Activated naive CD4-positive, alpha-beta T cell treated with anti-CD3 and anti-CD28 coated beads for 36 hours (primary cell): ENCODE measurements around the gene SCN3A. TPM values are rescaled to one million over a fixed set of nuclear protein-coding genes. Genes with fewer than 3 reads are reported as not detected.

ENCODE experiments used
- CTCF ChIA-PET: fragments of 350-600 bp; sonication (Branson Sonifier 250); formaldehyde crosslinking; loops from one replicate; lab custom pipeline; 2021; ENCODE audit warnings: antibody characterized with exemption; lab: Charles Lee
- DNase-seq: peaks from one replicate; pipeline ENCODE4 v3.0.0-alpha.2; 2020
- H3K27ac Mint-ChIP-seq: one replicate; pipeline ENCODE4 v1.8.0; 2021; ENCODE audit warnings: mild to moderate bottlenecking, mixed read lengths
- H3K27me3 Mint-ChIP-seq: one replicate; pipeline ENCODE4 v1.8.0; 2021; ENCODE audit warnings: low read depth, mixed read lengths
- H3K36me3 Mint-ChIP-seq: one replicate; pipeline ENCODE4 v1.8.0; 2021; ENCODE audit warnings: low read depth, mixed read lengths
- H3K4me1 Mint-ChIP-seq: one replicate; pipeline ENCODE4 v1.8.0; 2021; ENCODE audit warnings: low read depth, mixed read lengths
- H3K4me3 Mint-ChIP-seq: one replicate; pipeline ENCODE4 v1.8.0; 2021; ENCODE audit warnings: mild to moderate bottlenecking, moderate library complexity, mixed read lengths
- H3K9me3 Mint-ChIP-seq: one replicate; pipeline ENCODE4 v1.8.0; 2021; ENCODE audit warnings: mixed read lengths
- intact Hi-C: fragments of 100-400 bp; cut with micrococcal nuclease; formaldehyde crosslinking; loops from one replicate; pipeline ENCODE4 v1.15.1; 2023
- total RNA-seq, 2 experiments: library from RNA; stranded (reverse); gene quantifications; one replicate each; pipeline ENCODE4 v1.2.3, GENCODE V29; 2021

Gene SCN3A
- total RNA-seq, 2 experiments from 2014 or later = 0.10 to 0.12 TPM

DNA sequence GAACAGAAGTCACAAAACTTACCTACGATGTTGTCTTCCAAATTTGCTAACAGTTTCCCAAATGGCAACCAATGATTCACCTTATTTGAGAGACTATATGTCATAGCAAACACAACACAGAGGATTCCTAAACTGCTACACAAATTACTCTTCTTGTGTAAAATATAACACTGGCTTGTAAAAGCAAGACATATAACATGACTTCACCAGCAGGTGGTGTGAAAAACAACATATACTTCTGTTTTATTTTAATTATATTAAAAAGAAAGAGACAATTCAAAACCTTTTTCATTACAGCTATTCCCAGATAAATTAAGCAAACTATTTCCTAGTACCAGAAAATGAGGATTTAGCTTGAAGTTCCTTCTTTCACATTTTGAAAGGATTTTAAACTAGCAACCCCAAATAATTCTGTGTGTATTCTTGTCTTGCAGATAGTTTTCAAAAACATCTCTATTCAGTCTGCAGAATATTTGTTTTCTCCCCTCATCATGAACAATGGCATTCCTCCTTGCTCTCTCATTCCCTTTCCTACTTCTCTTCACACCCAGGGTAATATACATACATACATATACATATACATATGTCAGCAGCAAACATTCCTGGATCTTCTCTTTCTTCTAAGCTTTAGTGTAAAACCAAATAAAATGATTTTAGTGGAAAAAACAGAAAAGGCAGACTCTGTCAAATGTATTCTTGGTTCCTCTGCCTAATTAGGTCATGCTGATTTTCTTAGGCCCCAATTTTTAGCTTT, 62.1 kb downstream of the SCN3A start:
- H3K4me3 Mint-ChIP-seq = no peak overlapping the region
- no peaks in the 10 kb centered on the region for H3K36me3 Mint-ChIP-seq
- intact Hi-C loops = loop anchor here (5.0 kb wide), 1 partner anchor 61 kb away; the partner anchor contains the start of gene SCN3A
- no peak overlapping the region for H3K27ac Mint-ChIP-seq
- CTCF ChIA-PET = interaction anchor here (1.0 kb wide), 1 partner anchor 17 kb away, joined by 3 read pairs; no protein-coding TSS in a partner anchor
- H3K27me3 Mint-ChIP-seq = no peaks in the 10 kb centered on the region
- no peaks in the 10 kb centered on the region for H3K4me1 Mint-ChIP-seq
- no peak for DNase-seq
- H3K9me3 Mint-ChIP-seq = no peaks in the 10 kb centered on the region

GRCh38 chr2:165126244-165126643, 77.6 kb downstream of the SCN3A start:
- intact Hi-C loops = no loop called here
- Mint-ChIP-seq H3K4me3 (no peak overlapping the region), H3K27ac (no peak overlapping the region), H3K4me1 (no peaks in the 10 kb centered on the region), H3K36me3 (no peaks in the 10 kb centered on the region), H3K27me3 (no peaks in the 10 kb centered on the region), H3K9me3 (peaks cover 2% of the 10 kb centered on the region)
- CTCF ChIA-PET = no interaction called here
- no peak for DNase-seq

DNA sequence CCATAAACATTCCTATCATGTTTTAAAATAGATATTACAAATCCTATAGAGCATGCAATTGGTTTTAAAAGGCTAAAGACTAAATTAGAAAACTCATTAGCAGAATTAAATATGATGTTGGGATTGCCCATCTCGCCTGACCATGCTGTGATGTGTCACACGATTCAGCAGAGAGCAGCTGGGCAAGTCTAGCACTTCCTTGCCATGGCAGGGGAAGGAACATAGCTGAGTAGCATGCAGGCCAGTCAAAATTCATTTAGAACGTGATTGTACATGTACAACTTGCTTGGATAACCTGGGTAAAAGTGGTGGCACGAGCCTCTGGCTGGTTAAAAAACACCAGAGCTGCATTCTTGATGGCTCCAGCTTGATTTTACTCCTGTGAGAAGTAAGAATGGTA, 81.3 kb downstream of the SCN3A start:
- no peak overlapping the region for H3K4me3 Mint-ChIP-seq
- no peaks in the 10 kb centered on the region for H3K27me3 Mint-ChIP-seq
- CTCF ChIA-PET = no interaction called here
- H3K4me1 Mint-ChIP-seq = no peaks in the 10 kb centered on the region
- H3K27ac Mint-ChIP-seq = no peak overlapping the region
- no peak for DNase-seq
- intact Hi-C loops = no loop called here
- H3K9me3 Mint-ChIP-seq = no peaks in the 10 kb centered on the region
- no peaks in the 10 kb centered on the region for H3K36me3 Mint-ChIP-seq

GRCh38 chr2:165120740-165121467, 82.9 kb downstream of the SCN3A start:
- Mint-ChIP-seq H3K27me3 (no peaks in the 10 kb centered on the region), H3K4me1 (no peaks in the 10 kb centered on the region), H3K4me3 (no peak overlapping the region), H3K27ac (no peak overlapping the region), H3K9me3 (no peaks in the 10 kb centered on the region), H3K36me3 (no peaks in the 10 kb centered on the region)
- CTCF ChIA-PET = no interaction called here
- DNase-seq = no peak
- intact Hi-C loops = no loop called here

- no peaks in the 10 kb centered on the region for H3K4me1 Mint-ChIP-seq
- intact Hi-C loops = no loop called here
- CTCF ChIA-PET = no interaction called here
- no peaks in the 10 kb centered on the region for H3K9me3 Mint-ChIP-seq
- no peak overlapping the region for H3K4me3 Mint-ChIP-seq
- H3K36me3 Mint-ChIP-seq = no peaks in the 10 kb centered on the region
- no peaks in the 10 kb centered on the region for H3K27me3 Mint-ChIP-seq
- DNase-seq = no peak
- no peak overlapping the region for H3K27ac Mint-ChIP-seq
Measured at GRCh38 chr2:165115258-165115657, 88.6 kb downstream of the SCN3A start.

DNA sequence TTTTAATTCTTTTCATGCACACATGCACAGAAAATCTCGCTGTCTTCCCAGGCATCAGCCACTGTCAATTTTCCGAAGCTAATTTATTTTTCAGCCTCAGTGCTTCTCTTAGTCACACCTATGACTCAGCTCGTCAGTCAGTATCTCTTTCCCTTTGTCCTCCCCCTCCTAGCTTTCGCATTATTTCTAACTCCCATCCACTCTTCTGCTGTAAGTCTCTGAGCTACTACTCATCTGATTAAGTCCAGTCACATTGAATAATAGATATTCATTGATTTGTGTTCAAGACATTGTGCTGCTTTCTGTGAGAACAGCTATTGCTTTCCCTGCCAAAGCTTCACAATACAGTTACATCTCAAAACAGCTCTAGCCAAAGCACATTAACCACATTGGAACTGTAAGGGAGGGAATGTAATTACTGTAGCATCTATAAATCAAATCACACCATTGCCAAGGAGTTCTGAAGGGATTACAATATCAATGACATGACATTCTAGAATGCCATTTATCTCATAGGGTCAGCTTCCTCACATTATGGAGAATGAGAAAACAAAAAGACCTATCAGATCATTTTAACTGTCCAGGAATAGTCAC, 89.4 kb downstream of the SCN3A start:
- Mint-ChIP-seq H3K4me1 (no peaks in the 10 kb centered on the region), H3K9me3 (no peaks in the 10 kb centered on the region), H3K36me3 (no peaks in the 10 kb centered on the region), H3K27ac (no peak overlapping the region), H3K27me3 (no peaks in the 10 kb centered on the region), H3K4me3 (no peak overlapping the region)
- no peak for DNase-seq
- intact Hi-C loops = no loop called here
- CTCF ChIA-PET = no interaction called here

DNA sequence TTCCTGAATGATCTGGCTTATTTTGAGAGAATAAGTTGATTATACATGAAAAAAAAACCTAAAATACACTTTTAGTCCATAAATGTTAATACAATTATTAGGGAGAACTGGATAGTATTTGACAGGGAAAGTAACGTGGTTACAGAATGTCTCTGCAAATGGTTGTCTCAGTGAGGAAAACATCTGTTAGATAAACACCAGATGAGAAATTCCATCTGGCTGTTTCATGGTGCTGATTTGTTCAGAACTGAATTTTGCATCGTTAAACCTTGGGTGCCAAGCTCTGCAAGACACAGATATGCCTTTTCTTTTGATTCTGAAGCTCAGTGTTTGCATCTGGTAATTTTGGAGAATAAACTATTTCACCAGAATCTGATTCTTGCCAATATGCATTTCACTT, 90.4 kb downstream of the SCN3A start:
- intact Hi-C loops = no loop called here
- no peaks in the 10 kb centered on the region for H3K36me3 Mint-ChIP-seq
- no peak for DNase-seq
- CTCF ChIA-PET = no interaction called here
- H3K4me1 Mint-ChIP-seq = no peaks in the 10 kb centered on the region
- no peak overlapping the region for H3K27ac Mint-ChIP-seq
- H3K4me3 Mint-ChIP-seq = no peak overlapping the region
- H3K27me3 Mint-ChIP-seq = no peaks in the 10 kb centered on the region
- no peaks in the 10 kb centered on the region for H3K9me3 Mint-ChIP-seq

DNA sequence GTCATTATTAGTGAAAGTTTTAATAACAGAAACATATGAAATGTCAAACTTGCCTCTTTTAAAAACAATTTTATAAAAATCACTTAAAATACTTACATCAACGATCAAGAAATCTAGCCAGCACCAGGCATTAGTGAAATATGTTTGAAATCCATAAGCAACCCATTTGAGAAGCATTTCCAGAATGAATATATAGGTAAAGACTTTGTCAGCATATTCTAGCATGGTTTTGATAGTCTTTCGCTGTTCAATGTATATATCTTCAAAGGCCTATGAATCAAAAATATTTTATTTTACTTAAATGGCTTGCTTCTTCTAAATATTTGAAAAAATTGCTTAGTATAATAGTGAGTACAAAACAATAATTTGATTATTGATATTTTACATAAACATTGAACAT, 91.1 kb downstream of the SCN3A start:
- H3K4me3 Mint-ChIP-seq = no peak overlapping the region
- no peaks in the 10 kb centered on the region for H3K36me3 Mint-ChIP-seq
- CTCF ChIA-PET = no interaction called here
- no peaks in the 10 kb centered on the region for H3K27me3 Mint-ChIP-seq
- no peaks in the 10 kb centered on the region for H3K9me3 Mint-ChIP-seq
- intact Hi-C loops = no loop called here
- no peaks in the 10 kb centered on the region for H3K4me1 Mint-ChIP-seq
- no peak overlapping the region for H3K27ac Mint-ChIP-seq
- no peak for DNase-seq

- CTCF ChIA-PET = interaction anchor here (0.6 kb wide), 1 partner anchor 472 kb away, joined by 3 read pairs; no protein-coding TSS in a partner anchor
- H3K36me3 Mint-ChIP-seq = no peaks in the 10 kb centered on the region
Measured at GRCh38 chr2:165112133-165112573, 91.7 kb downstream of the SCN3A start.

GRCh38 chr2:165110394-165110793, 93.5 kb downstream of the SCN3A start:
- H3K9me3 Mint-ChIP-seq = no peaks in the 10 kb centered on the region
- CTCF ChIA-PET = no interaction called here
- no peaks in the 10 kb centered on the region for H3K27me3 Mint-ChIP-seq
- no peaks in the 10 kb centered on the region for H3K36me3 Mint-ChIP-seq
- no peaks in the 10 kb centered on the region for H3K4me1 Mint-ChIP-seq
- no peak overlapping the region for H3K4me3 Mint-ChIP-seq
- DNase-seq = no peak
- H3K27ac Mint-ChIP-seq = no peak overlapping the region
- intact Hi-C loops = no loop called here

More at GRCh38 chr2:165112133-165112573, 91.7 kb downstream of the SCN3A start:
- H3K4me1 Mint-ChIP-seq = no peaks in the 10 kb centered on the region
- no peaks in the 10 kb centered on the region for H3K9me3 Mint-ChIP-seq
- no peak overlapping the region for H3K27ac Mint-ChIP-seq
- H3K4me3 Mint-ChIP-seq = no peak overlapping the region
- DNase-seq = no peak
- H3K27me3 Mint-ChIP-seq = no peaks in the 10 kb centered on the region
- intact Hi-C loops = no loop called here

GRCh38 chr2:165109915-165110314, 93.9 kb downstream of the SCN3A start:
- Mint-ChIP-seq H3K27me3 (no peaks in the 10 kb centered on the region), H3K36me3 (no peaks in the 10 kb centered on the region), H3K4me1 (no peaks in the 10 kb centered on the region), H3K9me3 (no peaks in the 10 kb centered on the region), H3K27ac (no peak overlapping the region), H3K4me3 (no peak overlapping the region)
- CTCF ChIA-PET = no interaction called here
- no peak for DNase-seq
- intact Hi-C loops = no loop called here

DNA sequence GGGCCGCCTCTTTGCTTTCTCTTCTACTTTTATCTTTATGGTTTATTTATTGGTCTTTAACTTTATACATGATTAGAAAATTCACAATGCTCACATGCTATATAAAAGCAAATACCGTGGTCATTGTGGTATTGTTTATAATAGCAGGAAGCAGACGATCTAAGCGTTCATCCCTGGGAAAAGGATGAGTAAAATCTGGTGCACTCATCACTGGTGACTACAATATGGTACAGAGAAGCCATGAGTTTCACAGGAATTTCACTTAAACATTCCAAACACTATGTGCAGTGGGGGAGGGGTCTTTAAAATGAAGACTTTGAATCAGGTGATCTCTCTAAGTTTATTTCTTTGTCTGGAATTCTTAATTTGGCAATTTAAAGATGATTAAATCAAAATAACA, 97.9 kb downstream of the SCN3A start:
- Mint-ChIP-seq H3K27me3 (no peaks in the 10 kb centered on the region), H3K4me1 (no peaks in the 10 kb centered on the region), H3K27ac (no peak overlapping the region), H3K36me3 (no peaks in the 10 kb centered on the region), H3K4me3 (no peak overlapping the region), H3K9me3 (no peaks in the 10 kb centered on the region)
- no peak for DNase-seq
- intact Hi-C loops = no loop called here
- CTCF ChIA-PET = no interaction called here
